ENCODE data around the gene MYZAP.

Gene MYZAP

GRCh38 chr15:57662091-57662744, 70.5 kb downstream of the MYZAP start:
- no peak for ATAC-seq
- TF ChIP-seq POU6F1 (CRISPR knock-in tag; IDR thresholded peaks at IDR 0.05; ENCODE audit: borderline replicate concordance, low read depth) (no peak), BACH2 (CRISPR knock-in tag; IDR thresholded peaks at IDR 0.05; ENCODE audit: borderline replicate concordance) (no peak), ZFP3 (CRISPR knock-in tag; IDR thresholded peaks at IDR 0.05) (no peak), OSR1 (CRISPR knock-in tag; IDR thresholded peaks at IDR 0.05) (no peak), ZNF70 (CRISPR knock-in tag; IDR thresholded peaks at IDR 0.05) (no peak), PATZ1 (CRISPR knock-in tag; IDR thresholded peaks at IDR 0.05; ENCODE audit: borderline replicate concordance) (no peak), GLIS3 (CRISPR knock-in tag; IDR thresholded peaks at IDR 0.05) (no peak), ARNTL (CRISPR knock-in tag; IDR thresholded peaks at IDR 0.05; ENCODE audit: borderline replicate concordance, low read depth) (no peak), SNAI2 (CRISPR knock-in tag; IDR thresholded peaks at IDR 0.05) (no peak), ESRRG (CRISPR knock-in tag; IDR thresholded peaks at IDR 0.05) (no peak), TSHZ2 (CRISPR knock-in tag; IDR thresholded peaks at IDR 0.05) (no peak), TOX (CRISPR knock-in tag; IDR thresholded peaks at IDR 0.05; ENCODE audit: borderline replicate concordance) (no peak), CSRNP3 (CRISPR knock-in tag; IDR thresholded peaks at IDR 0.05) (no peak), ISL1 (CRISPR knock-in tag; IDR thresholded peaks at IDR 0.05) (no peak), ZFP30 (CRISPR knock-in tag; IDR thresholded peaks at IDR 0.05) (no peak), ZC3H10 (CRISPR knock-in tag; IDR thresholded peaks at IDR 0.05) (no peak)

- TF ChIP-seq ZNF565 (CRISPR knock-in tag; conservative IDR thresholded peaks at IDR 0.05; ENCODE audit: low read depth) (no peak), POU6F1 (CRISPR knock-in tag; IDR thresholded peaks at IDR 0.05; ENCODE audit: borderline replicate concordance, low read depth) (no peak), ARNTL (CRISPR knock-in tag; IDR thresholded peaks at IDR 0.05; ENCODE audit: borderline replicate concordance, low read depth) (no peak), ZFP3 (CRISPR knock-in tag; IDR thresholded peaks at IDR 0.05) (no peak), CREB5 (CRISPR knock-in tag; IDR thresholded peaks at IDR 0.05; ENCODE audit: low read depth) (no peak), ZNF70 (CRISPR knock-in tag; IDR thresholded peaks at IDR 0.05) (no peak), ZC3H10 (CRISPR knock-in tag; IDR thresholded peaks at IDR 0.05) (no peak), ESRRG (CRISPR knock-in tag; IDR thresholded peaks at IDR 0.05) (no peak), TSHZ2 (CRISPR knock-in tag; IDR thresholded peaks at IDR 0.05) (no peak), RARB (CRISPR knock-in tag; IDR thresholded peaks at IDR 0.05) (no peak), ISL1 (CRISPR knock-in tag; IDR thresholded peaks at IDR 0.05) (no peak)
- ATAC-seq: no peak
Observed at GRCh38 chr15:57662802-57663201, 71.1 kb downstream of the MYZAP start.

Data from SK-N-SH treated with all-trans-retinoic acid at 6 μM for 48 hours (cell line).